PC-3 (cell line): ENCODE results near the gene KHNYN. TPM values are rescaled to one million over a fixed set of nuclear protein-coding genes. Genes with fewer than 3 reads are reported as not detected.
"Not testable (repeated sequence)": the region's sequence is repeated elsewhere in the genome, so short reads cannot be mapped to it uniquely, and the experiment has no call there.

ENCODE experiments used
- ATAC-seq: fragments of 200-7000 bp; cut with Tn5 transposase; 2 replicates; pipeline ENCODE4 v1.9.1; 2020; ENCODE audit warnings: mild to moderate bottlenecking, moderate library complexity
- BruUV-seq: library from RNA; stranded (reverse); fragments of 400-500 nt; replicated peaks from 2 replicates; lab custom pipeline; 2021; lab: Mats Ljungman, UMichigan
- CTCF ChIA-PET: fragments of 300-600 bp; sonication (Branson Sonifier 250); formaldehyde crosslinking; loops from one replicate; lab custom pipeline; 2022; ENCODE audit warnings: antibody characterized with exemption; lab: Charles Lee
- POLR2A ChIA-PET: fragments of 300-600 bp; sonication (Branson Sonifier 250); formaldehyde crosslinking; loops from one replicate; lab custom pipeline; 2022; ENCODE audit warnings: antibody characterized with exemption; ENCODE audit not compliant: unreplicated experiment; lab: Charles Lee
- DNase-seq: peaks from one replicate; pipeline ENCODE4 v3.0.0-alpha.2; 2015
- H2AFZ ChIP-seq: fragments of 300-600 bp; sonication (generic); 2 replicates; pipeline ENCODE4 v1.6.0; 2016; ENCODE audit warnings: antibody characterized with exemption, low read length
- H3F3A ChIP-seq: fragments of 300-600 bp; sonication (generic); one replicate; pipeline ENCODE4 v1.6.0; 2017; ENCODE audit warnings: antibody characterized with exemption, low read length, control low read depth, mild to moderate bottlenecking; ENCODE audit not compliant: unreplicated experiment
- H3K27ac ChIP-seq: fragments of 300-600 bp; sonication (generic); 2 replicates; pipeline ENCODE4 v1.5.1; 2016; ENCODE audit warnings: mild to moderate bottlenecking, low read length
- H3K27me3 ChIP-seq: fragments of 300-600 bp; sonication (generic); 2 replicates; pipeline ENCODE4 v1.6.1; 2016; ENCODE audit warnings: low read length, mixed read lengths
- H3K36me3 ChIP-seq: fragments of 300-600 bp; sonication (generic); 2 replicates; pipeline ENCODE4 v1.6.1; 2016; ENCODE audit warnings: low read depth, mixed run types, low read length, mixed read lengths
- H3K4me1 ChIP-seq: fragments of 300-600 bp; sonication (generic); 2 replicates; pipeline ENCODE4 v1.5.1; 2016; ENCODE audit warnings: low read length; ENCODE audit not compliant: insufficient read depth
- H3K4me2 ChIP-seq: fragments of 300-600 bp; sonication (generic); 2 replicates; pipeline ENCODE4 v1.6.0; 2016; ENCODE audit warnings: low read length
- H3K4me3 ChIP-seq: fragments of 300-600 bp; sonication (generic); 2 replicates; pipeline ENCODE4 v1.5.1; 2016; ENCODE audit warnings: mild to moderate bottlenecking, low read length, mixed read lengths
- H3K79me2 ChIP-seq: fragments of 300-600 bp; sonication (generic); 2 replicates; pipeline ENCODE4 v1.6.1; 2017; ENCODE audit warnings: low read length, mixed read lengths
- H3K9ac ChIP-seq: fragments of 300-600 bp; sonication (generic); 2 replicates; pipeline ENCODE4 v1.6.0; 2016; ENCODE audit warnings: mild to moderate bottlenecking, low read length
- H3K9me2 ChIP-seq: fragments of 300-600 bp; sonication (generic); replicated peaks from 2 replicates; pipeline ENCODE4 v1.6.1; 2016; ENCODE audit warnings: mixed run types, low read length, mixed read lengths
- H3K9me3 ChIP-seq: fragments of 300-600 bp; sonication (generic); 2 replicates; pipeline ENCODE4 v1.6.1; 2016; ENCODE audit warnings: low read length, mixed read lengths
- H4K20me1 ChIP-seq: fragments of 300-600 bp; sonication (generic); 2 replicates; pipeline ENCODE4 v1.6.1; 2016; ENCODE audit warnings: low read length, mixed read lengths
- CTCF ChIP-seq: fragments of 300-600 bp; sonication (generic); conservative IDR thresholded peaks from 2 replicates; pipeline ENCODE4 v1.5.1; 2017; ENCODE audit warnings: antibody characterized with exemption, low read depth, mild to moderate bottlenecking, low read length
- EZH2 ChIP-seq: fragments of 300-600 bp; sonication (generic); IDR thresholded peaks from one replicate; pipeline ENCODE4 v1.6.1; 2017; ENCODE audit warnings: antibody characterized with exemption, mild to moderate bottlenecking, low read length; ENCODE audit not compliant: unreplicated experiment
- EZH2phosphoT487 ChIP-seq: fragments of 300-600 bp; sonication (generic); IDR thresholded peaks from 2 replicates; pipeline ENCODE4 v1.6.1; 2018; ENCODE audit warnings: mild to moderate bottlenecking, antibody characterized with exemption, low read length, borderline replicate concordance
- intact Hi-C: fragments of 100-400 bp; cut with micrococcal nuclease; formaldehyde crosslinking; loops from 2 replicates; pipeline ENCODE4 v1.9.0; 2023
- total RNA-seq: library from RNA; depleted of rRNA; stranded (reverse); fragments of >200 nt; gene quantifications from 2 replicates; pipeline ENCODE4 v1.2.3, GENCODE V29; 2014

The KHNYN gene
- total RNA-seq, 1 experiment from 2014 or later, result 51.6 TPM

- CTCF ChIA-PET, result interaction anchor here (0.7 kb wide), 1 partner anchor 33 kb away, joined by 7 read pairs; no protein-coding TSS in a partner anchor
- Histone ChIP-seq H3K79me2 (no peaks in the 10 kb centered on the region), H3K4me2 (no peak overlapping the region), H3K4me1 (peaks cover 23% of the 10 kb centered on the region), H4K20me1 (no peaks in the 10 kb centered on the region), H3F3A (peaks cover 7% of the 10 kb centered on the region), H3K27ac (no peak overlapping the region), H3K36me3 (no peaks in the 10 kb centered on the region), H3K27me3 (no peaks in the 10 kb centered on the region), H3K9me3 (no peaks in the 10 kb centered on the region), H3K9ac (no peak overlapping the region), H2AFZ (no peak overlapping the region), H3K9me2 (0 out of 2 replicates have a peak, but pooled peaks cover 3% of the 10 kb centered on the region), H3K4me3 (no peak overlapping the region)
- BruUV-seq, result no TSS peak
- intact Hi-C loops, result no loop called here
- no peak for DNase-seq
- ATAC-seq, result no peak
- POLR2A ChIA-PET, result no interaction called here
- TF ChIP-seq EZH2, result no peak
- no peak for TF ChIP-seq EZH2phosphoT487
- TF ChIP-seq CTCF, result no peak
Observed at GRCh38 chr14:24463884-24464785, 34.4 kb downstream of the KHNYN start.

- Histone ChIP-seq H3K27me3 (no peaks in the 10 kb centered on the region), H3K9me3 (no peaks in the 10 kb centered on the region), H3K4me1 (peaks cover 18% of the 10 kb centered on the region), H3K79me2 (no peaks in the 10 kb centered on the region), H3K9me2 (0 out of 2 replicates have a peak, but pooled peaks cover 2% of the 10 kb centered on the region), H3K4me3 (no peak overlapping the region), H3K4me2 (no peak overlapping the region), H3K27ac (no peak overlapping the region), H3F3A (peaks cover 7% of the 10 kb centered on the region), H4K20me1 (no peaks in the 10 kb centered on the region), H2AFZ (no peak overlapping the region), H3K36me3 (no peaks in the 10 kb centered on the region), H3K9ac (no peak overlapping the region)
- TF ChIP-seq CTCF, result no peak
- no peak for TF ChIP-seq EZH2
- no peak for TF ChIP-seq EZH2phosphoT487
- ChIA-PET POLR2A (no interaction called here), CTCF (interaction anchor here (0.7 kb wide), 1 partner anchor 34 kb away, joined by 7 read pairs; no protein-coding TSS in a partner anchor)
- ATAC-seq, result no peak
- intact Hi-C loops, result no loop called here
- BruUV-seq, result no TSS peak
- no peak for DNase-seq
Observed at GRCh38 chr14:24465368-24465767, 35.6 kb downstream of the KHNYN start.

- intact Hi-C loops, result no loop called here
- ChIA-PET CTCF (no interaction called here), POLR2A (no interaction called here)
- no peaks in the 10 kb centered on the region for H4K20me1 ChIP-seq
- no peaks in the 10 kb centered on the region for H3K36me3 ChIP-seq
- H3K4me1 ChIP-seq, result peaks cover 13% of the 10 kb centered on the region
- H3K27ac ChIP-seq, result no peak overlapping the region
- no peak overlapping the region for H3K4me3 ChIP-seq
- BruUV-seq, result no TSS peak
- DNase-seq, result no peak
- H3K9me2 ChIP-seq, result no peaks in the 10 kb centered on the region
- no peak overlapping the region for H3K9ac ChIP-seq
- H3K9me3 ChIP-seq, result no peaks in the 10 kb centered on the region
- H3K27me3 ChIP-seq, result no peaks in the 10 kb centered on the region
- no peaks in the 10 kb centered on the region for H3K79me2 ChIP-seq
- ATAC-seq, result no peak
- no peak overlapping the region for H3K4me2 ChIP-seq
- H2AFZ ChIP-seq, result no peak overlapping the region
- TF ChIP-seq CTCF (no peak), EZH2 (no peak), EZH2phosphoT487 (no peak)
- H3F3A ChIP-seq, result peaks cover 7% of the 10 kb centered on the region
Observed at GRCh38 chr14:24465805-24466204, 36.1 kb downstream of the KHNYN start.

- CTCF ChIA-PET, H3K9me2 ChIP-seq, H3F3A ChIP-seq, H3K79me2 ChIP-seq, H3K27me3 ChIP-seq, H2AFZ ChIP-seq, DNase-seq, H4K20me1 ChIP-seq, H3K4me2 ChIP-seq, POLR2A ChIA-PET, H3K9ac ChIP-seq, H3K4me1 ChIP-seq, ATAC-seq, H3K36me3 ChIP-seq, H3K9me3 ChIP-seq, H3K27ac ChIP-seq, intact Hi-C loops, BruUV-seq, H3K4me3 ChIP-seq: not testable (repeated sequence)
Observed at GRCh38 chr14:24470450-24470849, 40.7 kb downstream of the KHNYN start.
